GM12878 (cell line): ENCODE results near the gene WTIP. TPM values are rescaled to one million over a fixed set of nuclear protein-coding genes. Genes with fewer than 3 reads are reported as not detected.

Experiments
- ATAC-seq: fragments of 200-7000 bp; cut with Tn5 transposase; 3 replicates; pipeline ENCODE4 v1.9.1; 2020; ENCODE audit warnings: mild to moderate bottlenecking, moderate library complexity
- BruUV-seq: library from RNA; stranded (reverse); fragments of 400-500 nt; replicated peaks from 2 replicates; lab custom pipeline; 2021; lab: Mats Ljungman, UMichigan
- CTCF ChIA-PET: fragments of 300-600 bp; sonication (Branson Sonifier 250); formaldehyde crosslinking; extraction: SDS; loops from one replicate; lab custom pipeline; 2021; ENCODE audit warnings: inconsistent platforms; lab: Yijun Ruan, JAX
- POLR2A ChIA-PET: fragments of 350-600 bp; formaldehyde crosslinking; extraction: SDS; loops from one replicate; lab custom pipeline; 2021; ENCODE audit warnings: inconsistent platforms; lab: Charles Lee
- RAD21 ChIA-PET: fragments of 300-600 bp; sonication (Branson Sonifier 250); formaldehyde crosslinking; loops from one replicate; lab custom pipeline; 2023; ENCODE audit warnings: antibody characterized with exemption; ENCODE audit not compliant: unreplicated experiment; lab: Charles Lee
- SMC1A ChIA-PET: fragments of 300-600 bp; sonication (Branson Sonifier 250); formaldehyde crosslinking; loops from one replicate; lab custom pipeline; 2023; ENCODE audit not compliant: unreplicated experiment, uncharacterized antibody; lab: Charles Lee
- DNase-seq: peaks from one replicate; pipeline ENCODE4 v3.0.0-alpha.2; 2011; ENCODE audit warnings: low read depth, low spot score
- FAIRE-seq: peaks from 3 replicates; lab custom pipeline; 2011; peaks lifted over from hg19 to GRCh38; lab: Jason Lieb, UNC
- H2AFZ ChIP-seq: 2 replicates; pipeline ENCODE4 v1.6.0; 2011; ENCODE audit warnings: low read depth, low read length, control low read depth; ENCODE audit not compliant: control insufficient read depth
- H3K27ac ChIP-seq: 2 replicates; pipeline ENCODE4 v1.5.1; 2011; ENCODE audit warnings: control low read depth; ENCODE audit not compliant: control insufficient read depth, insufficient read depth
- H3K27me3 ChIP-seq, 2 experiments: replicated peaks in 1 of 2; 2 replicates each; pipeline versions ENCODE4 v1.6.0 to v1.6.1; 2011; ENCODE audit warnings: low read length in 1 of 2; ENCODE audit not compliant: control insufficient read depth in 2 of 2, insufficient read depth in 2 of 2
- H3K36me3 ChIP-seq, 2 experiments: 2 replicates each; pipeline ENCODE4 v1.5.1; 2011; ENCODE audit warnings: low read length in 1 of 2; ENCODE audit not compliant: control insufficient read depth in 2 of 2, insufficient read depth in 2 of 2
- H3K4me1 ChIP-seq: 2 replicates; pipeline ENCODE4 v1.6.1; 2011; ENCODE audit warnings: mild to moderate bottlenecking, low read length, moderate library complexity, mixed read lengths; ENCODE audit not compliant: control insufficient read depth, insufficient read depth
- H3K4me2 ChIP-seq: 2 replicates; pipeline ENCODE4 v1.6.0; 2011; ENCODE audit warnings: control low read depth; ENCODE audit not compliant: control insufficient read depth, insufficient read depth
- H3K4me3 ChIP-seq: fragments of 200-600 bp; sonication (generic); 2 replicates; pipeline ENCODE4 v1.5.1; 2016
- H3K79me2 ChIP-seq: 2 replicates; pipeline ENCODE4 v1.6.0; 2011; ENCODE audit warnings: low read length; ENCODE audit not compliant: control insufficient read depth, insufficient read depth
- H3K9ac ChIP-seq: 2 replicates; pipeline ENCODE4 v1.8.0; 2011; ENCODE audit warnings: low read length, control low read depth, mixed read lengths; ENCODE audit not compliant: control insufficient read depth, insufficient read depth
- H3K9me3 ChIP-seq: replicated peaks from 3 replicates; pipeline ENCODE4 v1.5.1; 2011; ENCODE audit warnings: mild to moderate bottlenecking, low read length; ENCODE audit not compliant: control insufficient read depth, insufficient read depth
- H4K20me1 ChIP-seq: 2 replicates; pipeline ENCODE4 v1.6.0; 2011; ENCODE audit not compliant: control insufficient read depth, insufficient read depth
- NR2F1 ChIP-seq: fragments of 450-650 bp; conservative IDR thresholded peaks from 2 replicates; pipeline ENCODE4 v1.6.1; 2017; ENCODE audit warnings: mild to moderate bottlenecking
- SIX5 ChIP-seq: IDR thresholded peaks from 2 replicates; pipeline ENCODE4 v1.6.1; 2011; ENCODE audit warnings: mild to moderate bottlenecking, low read depth, low read length, moderate library complexity; ENCODE audit not compliant: severe bottlenecking
- TCF12 ChIP-seq: IDR thresholded peaks from 2 replicates; pipeline ENCODE4 v1.6.1; 2011; ENCODE audit warnings: low read depth, mild to moderate bottlenecking, low read length
- WGBS: methylation state at CpG from one replicate; pipeline ENCODE4 v1.1.6; 2016; ENCODE audit warnings: low lambda C conversion rate; ENCODE audit not compliant: insufficient replicate concordance, insufficient coverage; ENCODE audit errors: missing lambda C conversion rate; 5-methylcytosine and 5-hydroxymethylcytosine counted together
- in situ Hi-C: fragments of 300-500 bp; cut with MboI; formaldehyde crosslinking; loops from 9 replicates; pipeline ENCODE4 v1.14.3; 2018; ENCODE audit warnings: mixed read lengths
- intact Hi-C: fragments of 100-400 bp; cut with micrococcal nuclease; formaldehyde crosslinking; loops from one replicate; pipeline ENCODE4 v1.14.2; 2022; ENCODE audit not compliant: unreplicated experiment
- polyA plus RNA-seq, 11 experiments: library from polyadenylated mRNA; depleted of rRNA in 4 of 11; unstranded in 6 of 11; stranded (reverse) in 5 of 11; fragments of >200 nt; fragmentation: Nextera tagmentation in 4 of 11; fragmentation: Illumina TruSeq in 1 of 11; extraction: Ambion mirVana in 4 of 11; extraction: Trizol in 1 of 11; gene quantifications; 1 replicate in 1 of 11; 2 replicates in 10 of 11; pipeline versions ENCODE4 v1.2.1 to v1.2.3, GENCODE V29; 2011 to 2016; ENCODE audit warnings: inconsistent platforms in 2 of 11, missing spikeins in 2 of 11, low read depth in 1 of 11
- total RNA-seq, 4 experiments: library from RNA; depleted of rRNA in 3 of 4; stranded (reverse); fragments of >200 nt in 3 of 4; fragmentation: Illumina TruSeq in 1 of 4; extraction: Trizol in 1 of 4; gene quantifications; 2 replicates each; pipeline versions ENCODE4 v1.2.1 to v1.2.3, GENCODE V29; 2013 to 2021
- TF ChIP-seq, protein P1 (sequence below), 3 experiments: IDR thresholded peaks in 2 of 3; conservative IDR thresholded peaks in 1 of 3; 2 replicates each; pipeline ENCODE4 v1.5.1; 2011; ENCODE audit warnings: low read depth in 3 of 3, low read length in 3 of 3, mild to moderate bottlenecking in 3 of 3, control low read depth in 2 of 3, moderate library complexity in 2 of 3, inconsistent platforms in 1 of 3, mixed read lengths in 1 of 3; ENCODE audit not compliant: control insufficient read depth in 2 of 3, insufficient read depth in 1 of 3; ENCODE audit errors: extremely low read depth in 1 of 3

The WTIP gene
- total and polyA plus RNA-seq, 10 of the 15 experiments (the other 5 are each of a cell fraction or from before 2014, with no cell fraction given): 0.06 to 0.77 (median 0.17) TPM; not detected in 2

DNA sequence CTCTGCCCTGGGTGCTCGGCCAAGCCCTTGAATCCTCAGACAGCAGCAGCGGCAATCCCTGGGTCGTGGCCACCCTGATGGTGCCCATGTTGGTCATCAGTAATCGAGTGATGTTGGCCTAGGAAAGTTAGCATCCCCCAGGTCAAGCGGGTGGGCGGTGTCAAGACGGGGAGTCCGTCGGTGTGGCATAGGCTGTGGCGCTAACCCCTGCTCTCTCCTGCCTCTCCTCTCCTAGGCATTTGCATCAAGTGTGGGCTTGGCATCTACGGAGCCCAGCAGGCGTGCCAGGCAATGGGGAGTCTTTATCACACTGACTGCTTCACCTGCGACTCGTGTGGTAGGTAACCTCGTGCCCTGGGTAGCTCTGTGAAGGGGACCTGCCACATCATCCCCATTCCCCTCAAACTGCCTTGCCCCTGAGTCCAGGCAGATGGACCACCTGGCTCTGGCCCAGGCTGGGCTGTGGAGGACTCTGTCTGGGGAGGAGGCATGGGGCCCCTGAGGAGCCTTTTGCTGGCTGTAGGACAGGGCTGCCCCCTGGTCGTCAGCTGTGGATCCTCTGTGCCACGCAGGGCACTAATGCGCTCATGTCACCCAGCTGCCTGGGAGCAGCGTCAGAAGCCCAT lies 8.7 kb downstream of the WTIP start:
- no peak for TF ChIP-seq TCF12
- no peak for TF ChIP-seq NR2F1
- no peak for TF ChIP-seq SIX5
- TF ChIP-seq, protein P1, sequence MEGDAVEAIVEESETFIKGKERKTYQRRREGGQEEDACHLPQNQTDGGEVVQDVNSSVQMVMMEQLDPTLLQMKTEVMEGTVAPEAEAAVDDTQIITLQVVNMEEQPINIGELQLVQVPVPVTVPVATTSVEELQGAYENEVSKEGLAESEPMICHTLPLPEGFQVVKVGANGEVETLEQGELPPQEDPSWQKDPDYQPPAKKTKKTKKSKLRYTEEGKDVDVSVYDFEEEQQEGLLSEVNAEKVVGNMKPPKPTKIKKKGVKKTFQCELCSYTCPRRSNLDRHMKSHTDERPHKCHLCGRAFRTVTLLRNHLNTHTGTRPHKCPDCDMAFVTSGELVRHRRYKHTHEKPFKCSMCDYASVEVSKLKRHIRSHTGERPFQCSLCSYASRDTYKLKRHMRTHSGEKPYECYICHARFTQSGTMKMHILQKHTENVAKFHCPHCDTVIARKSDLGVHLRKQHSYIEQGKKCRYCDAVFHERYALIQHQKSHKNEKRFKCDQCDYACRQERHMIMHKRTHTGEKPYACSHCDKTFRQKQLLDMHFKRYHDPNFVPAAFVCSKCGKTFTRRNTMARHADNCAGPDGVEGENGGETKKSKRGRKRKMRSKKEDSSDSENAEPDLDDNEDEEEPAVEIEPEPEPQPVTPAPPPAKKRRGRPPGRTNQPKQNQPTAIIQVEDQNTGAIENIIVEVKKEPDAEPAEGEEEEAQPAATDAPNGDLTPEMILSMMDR (IDR thresholded peaks at IDR 0.05 in 2 of 3, conservative IDR thresholded peaks at IDR 0.05 in 1 of 3; ENCODE audit: control insufficient read depth in 2 of 3, extremely low read depth in 1 of 3, insufficient read depth in 1 of 3, low read depth in 3 of 3, low read length in 3 of 3): no peak
- FAIRE-seq (no peak), DNase-seq (no peak), ATAC-seq (no peak)
- no peaks in the 10 kb centered on the region; a peak in 1 of 4 replicates for H3K27me3 ChIP-seq
- intact Hi-C loops (no loop called here), in situ Hi-C loops (loop anchor here (10.0 kb wide), 1 partner anchor 705 kb away; no protein-coding TSS in a partner anchor)
- H4K20me1 ChIP-seq: no peaks in the 10 kb centered on the region
- H3K4me2 ChIP-seq: no peak overlapping the region
- H3K4me1 ChIP-seq: no peaks in the 10 kb centered on the region
- ChIA-PET SMC1A (interaction anchor here (0.7 kb wide), 1 partner anchor 515 kb away, joined by 4 read pairs; no protein-coding TSS in a partner anchor), RAD21 (interaction anchor here (0.6 kb wide), 1 partner anchor 177 kb away, joined by 4 read pairs; no protein-coding TSS in a partner anchor), CTCF (interaction anchor here (0.6 kb wide), 1 partner anchor 48 kb away, joined by 3 read pairs; no protein-coding TSS in a partner anchor), POLR2A (no interaction called here)
- H3K79me2 ChIP-seq: no peaks in the 10 kb centered on the region
- no peak overlapping the region for H3K27ac ChIP-seq
- no TSS peak for BruUV-seq
- no peaks in the 10 kb centered on the region for H3K9me3 ChIP-seq
- no peak overlapping the region for H3K4me3 ChIP-seq
- no peak overlapping the region for H2AFZ ChIP-seq
- no peak overlapping the region for H3K9ac ChIP-seq
- WGBS: 68% methylated on average over 19 of the region's 19 CpGs
- no peaks in the 10 kb centered on the region for H3K36me3 ChIP-seq
